H1 (cell line): ENCODE measurements around the gene PDGFA. TPM values are rescaled to one million over a fixed set of nuclear protein-coding genes. Genes with fewer than 3 reads are reported as not detected.

Source experiments
- EP300 ChIP-seq, 2 experiments: IDR thresholded peaks; 1 replicate in 1 of 2; 2 replicates in 1 of 2; pipeline ENCODE4 v1.6.1; 2011 to 2012; ENCODE audit warnings: low read depth in 2 of 2, low read length in 2 of 2, mild to moderate bottlenecking in 2 of 2, borderline replicate concordance in 1 of 2, inconsistent platforms in 1 of 2, moderate library complexity in 1 of 2
- JUN ChIP-seq: IDR thresholded peaks from 2 replicates; pipeline ENCODE4 v1.6.1; 2011; ENCODE audit warnings: low read depth, mild to moderate bottlenecking, improper control_type of control experiment, low read length
- polyA plus RNA-seq, 7 experiments: library from polyadenylated mRNA; depleted of rRNA in 3 of 7; stranded (reverse) in 5 of 7; unstranded in 2 of 7; fragments of >200 nt in 5 of 7; fragments of 200-250 nt in 2 of 7; gene quantifications; 1 replicate in 5 of 7; 2 replicates in 1 of 7; 4 replicates in 1 of 7; pipeline versions ENCODE4 v1.2.1 to v1.2.3, GENCODE V29; 2011 to 2013; ENCODE audit warnings: missing spikeins in 2 of 7, mixed read lengths in 2 of 7
- total RNA-seq: library from RNA; stranded (reverse); fragmentation: NEBNext Ultra II Directional; extraction: Animal tissue kit (Norgen Biotek cat#: 25700); gene quantifications from 2 replicates; pipeline ENCODE4 v1.2.1, GENCODE V29; 2021

The PDGFA gene
- total and polyA plus RNA-seq, 2 of the 8 experiments (the other 6 are each of a cell fraction or from before 2014, with no cell fraction given): 21.1 to 43.0 TPM

GRCh38 chr7:474605-475424 is 44.8 kb downstream of the PDGFA start (continued):
- TF ChIP-seq JUN: no peak
- no peak for TF ChIP-seq EP300 (IDR thresholded peaks at IDR 0.05; ENCODE audit: borderline replicate concordance in 1 of 2, low read depth in 2 of 2, low read length in 2 of 2)
